Activated naive CD4-positive, alpha-beta T cell treated with anti-CD3 and anti-CD28 coated beads, Interleukin-2, amount 50 U/mL, for 16 hours (primary cell): ENCODE measurements around the gene BCL2L11.

Experiments used
- DNase-seq: peaks from one replicate; pipeline ENCODE4 v3.0.0-alpha.2; 2020

BCL2L11 gene

GRCh38 chr2:111171337-111171930 is 50.7 kb downstream of the BCL2L11 start:
- no peak for DNase-seq

GRCh38 chr2:111172666-111173065 is 52.0 kb downstream of the BCL2L11 start:
- DNase-seq = no peak

GRCh38 chr2:111173338-111173737 is 52.6 kb downstream of the BCL2L11 start:
- no peak for DNase-seq

- DNase-seq = no peak
These were observed 53.1 kb downstream of the BCL2L11 start for GRCh38 chr2:111173856-111174255.

GRCh38 chr2:111175615-111176014 is 54.9 kb downstream of the BCL2L11 start:
- no peak for DNase-seq

DNA sequence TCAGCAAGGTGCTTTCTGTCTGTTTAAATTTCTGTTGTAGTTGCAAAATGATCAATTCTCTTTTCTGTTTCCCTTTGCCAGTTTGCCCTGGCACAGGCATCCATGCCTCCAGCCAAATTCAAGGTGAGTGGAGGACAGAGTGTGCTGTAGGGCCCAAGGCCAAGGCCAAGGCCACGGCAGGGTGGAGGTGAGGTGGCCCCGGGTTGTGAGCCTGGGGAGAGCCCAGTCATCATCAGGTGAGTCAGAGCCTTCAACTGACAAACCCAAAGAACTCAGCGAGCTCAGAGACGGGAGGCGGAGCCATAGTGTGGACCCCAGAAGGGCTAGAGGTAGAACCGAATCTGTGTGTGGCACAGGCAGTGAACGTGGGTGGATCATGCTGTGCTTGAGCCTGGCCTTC is 55.7 kb downstream of the BCL2L11 start:
- no peak for DNase-seq

DNA sequence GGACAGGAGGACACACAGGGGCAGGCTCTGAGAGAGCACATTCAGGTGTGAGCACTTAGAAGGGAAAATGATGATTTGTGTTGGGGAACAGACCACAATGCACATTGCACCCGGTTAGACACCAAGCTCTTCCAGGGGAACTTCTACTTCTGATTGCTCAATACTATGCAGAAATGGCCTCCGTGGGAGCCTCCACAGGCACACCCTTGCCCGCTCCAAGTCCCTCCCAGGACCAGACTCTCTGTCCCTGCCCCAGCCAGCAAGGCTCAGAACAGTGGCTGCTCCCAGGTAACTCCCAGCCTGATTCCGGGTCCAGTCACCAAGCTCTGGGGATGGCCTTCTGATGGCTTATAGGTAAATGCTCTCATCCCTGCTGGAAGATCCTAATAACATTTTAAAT is 56.2 kb downstream of the BCL2L11 start:
- no peak for DNase-seq

GRCh38 chr2:111178296-111178695 is 57.6 kb downstream of the BCL2L11 start:
- no peak for DNase-seq

DNA sequence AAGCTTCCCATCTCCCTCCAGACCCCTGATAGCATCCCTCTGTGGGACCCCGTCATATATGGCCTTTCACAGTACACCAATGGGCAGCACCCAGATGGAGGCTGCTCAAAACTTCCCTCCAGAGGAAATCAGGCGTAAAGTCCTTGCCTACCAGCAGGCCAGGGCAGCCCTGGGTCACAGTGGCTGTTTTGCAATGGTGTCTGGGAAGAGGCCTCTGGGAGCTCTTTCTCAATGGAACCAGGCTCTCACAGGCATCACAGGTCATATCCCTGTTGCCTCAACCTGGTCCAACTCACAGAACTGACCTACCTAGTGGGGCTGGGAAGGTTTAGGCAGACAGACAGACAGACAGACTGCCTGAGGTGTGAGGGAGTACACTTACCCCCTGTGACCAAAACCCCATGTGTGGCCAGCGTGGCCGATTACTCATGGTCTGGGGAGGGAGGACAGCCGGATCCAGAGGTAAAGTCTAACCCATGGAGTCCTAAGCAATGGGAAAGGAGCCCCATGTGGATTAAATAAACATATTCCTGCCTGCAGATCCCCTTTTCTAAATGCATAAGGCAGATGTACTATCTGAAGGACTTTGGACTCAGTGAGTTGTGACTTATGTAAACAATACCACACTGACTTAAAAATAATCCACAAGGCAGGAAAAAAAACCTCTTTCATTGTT is 58.2 kb downstream of the BCL2L11 start:
- no peak for DNase-seq

DNA sequence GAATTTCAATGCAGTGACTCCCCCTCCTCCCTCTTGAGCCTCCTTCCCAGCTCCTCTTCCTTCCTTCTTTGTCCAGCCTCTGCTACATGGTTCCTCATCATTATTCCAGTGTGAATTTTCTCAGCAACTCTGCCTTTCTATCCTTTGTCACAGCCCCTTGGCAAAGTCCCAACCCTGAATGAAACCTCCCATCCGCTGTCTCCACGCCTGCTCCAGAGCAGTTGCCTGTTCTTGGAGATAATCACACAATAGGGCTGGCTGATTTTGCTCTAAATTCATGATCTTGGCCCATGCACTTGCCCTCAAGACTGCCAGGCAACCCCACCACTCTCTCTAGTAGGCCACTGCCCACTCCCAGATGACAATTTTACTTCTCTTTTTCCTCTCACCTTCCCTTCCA is 61.4 kb downstream of the BCL2L11 start:
- DNase-seq = no peak

DNA sequence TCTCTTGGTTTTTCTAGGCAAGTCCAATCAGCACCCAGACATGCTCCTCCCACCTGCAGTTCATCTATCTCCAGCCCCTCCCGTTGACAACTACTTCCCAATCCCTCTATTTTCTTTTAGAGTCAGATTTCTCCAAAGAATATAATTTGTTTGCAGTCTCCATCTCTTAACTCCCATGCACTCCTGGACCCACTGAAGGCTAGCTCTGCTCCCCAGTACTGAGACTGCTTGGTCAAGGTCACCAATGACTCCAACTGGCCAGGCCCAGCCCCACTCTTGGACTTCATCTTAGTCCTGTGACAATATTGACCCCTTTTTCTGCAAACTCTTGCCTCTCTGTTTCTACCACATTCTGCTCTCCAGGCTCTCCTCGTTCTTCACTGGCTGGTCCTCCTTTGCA is 62.0 kb downstream of the BCL2L11 start:
- no peak for DNase-seq

DNA sequence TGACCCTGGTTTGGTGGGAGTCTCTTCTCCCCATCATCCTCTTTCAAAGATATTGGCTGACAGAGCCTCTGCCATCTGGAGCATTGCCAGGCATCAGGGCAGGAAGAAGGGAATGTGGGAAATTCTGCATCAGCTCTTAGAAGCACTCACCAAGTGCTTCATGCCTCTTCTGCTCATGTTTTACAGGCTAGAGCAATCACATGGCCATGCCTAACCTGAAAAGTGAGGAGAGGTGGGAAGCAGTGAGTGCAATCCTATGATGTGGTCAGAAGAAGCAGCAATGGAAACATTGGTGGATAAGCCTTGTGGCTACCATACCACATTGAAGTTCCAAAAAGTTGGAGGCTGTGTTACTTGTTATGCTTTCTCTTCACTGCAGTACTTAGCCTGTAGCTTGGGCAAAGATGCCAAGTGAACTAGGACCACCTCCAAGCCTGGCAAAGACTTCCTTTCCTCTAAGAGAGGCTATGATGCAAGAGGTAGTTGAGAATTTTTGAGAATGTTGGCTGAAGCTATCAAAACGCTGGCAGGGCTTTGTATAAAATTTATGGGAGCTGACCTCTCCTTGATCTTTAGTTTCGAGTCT is 64.1 kb downstream of the BCL2L11 start:
- DNase-seq = no peak

DNA sequence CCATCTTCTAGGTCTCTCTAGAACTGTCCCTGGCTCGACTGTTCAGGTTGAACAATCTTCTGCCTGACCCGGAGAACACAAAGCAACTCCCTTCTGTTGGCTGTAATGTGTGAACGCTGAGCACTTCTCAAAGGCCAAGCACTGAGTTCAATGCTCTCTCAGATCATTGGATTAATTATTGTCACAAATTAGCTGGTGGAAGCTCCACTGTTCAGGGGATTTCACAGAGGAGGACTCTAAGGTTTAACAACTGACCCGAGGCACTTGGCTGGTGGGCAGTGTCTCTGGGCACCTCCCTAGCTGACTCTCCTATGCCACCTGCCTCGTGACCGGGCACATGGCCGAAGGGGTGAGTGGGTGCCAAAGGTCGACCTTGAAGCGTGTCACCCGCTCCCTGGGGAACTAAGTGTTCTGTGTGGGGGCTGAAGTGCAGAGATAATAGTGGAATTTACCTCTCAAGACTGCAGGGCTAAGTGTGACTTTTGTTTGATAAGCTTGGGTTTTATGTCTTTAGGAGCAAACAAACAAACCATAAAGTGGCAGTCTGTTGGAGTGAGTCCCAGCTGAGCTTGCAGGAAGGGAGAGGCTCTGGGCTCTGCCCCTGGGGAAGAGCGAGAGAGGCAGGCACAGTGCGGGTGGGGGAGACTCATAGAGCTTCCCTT is 64.8 kb downstream of the BCL2L11 start:
- no peak for DNase-seq

DNA sequence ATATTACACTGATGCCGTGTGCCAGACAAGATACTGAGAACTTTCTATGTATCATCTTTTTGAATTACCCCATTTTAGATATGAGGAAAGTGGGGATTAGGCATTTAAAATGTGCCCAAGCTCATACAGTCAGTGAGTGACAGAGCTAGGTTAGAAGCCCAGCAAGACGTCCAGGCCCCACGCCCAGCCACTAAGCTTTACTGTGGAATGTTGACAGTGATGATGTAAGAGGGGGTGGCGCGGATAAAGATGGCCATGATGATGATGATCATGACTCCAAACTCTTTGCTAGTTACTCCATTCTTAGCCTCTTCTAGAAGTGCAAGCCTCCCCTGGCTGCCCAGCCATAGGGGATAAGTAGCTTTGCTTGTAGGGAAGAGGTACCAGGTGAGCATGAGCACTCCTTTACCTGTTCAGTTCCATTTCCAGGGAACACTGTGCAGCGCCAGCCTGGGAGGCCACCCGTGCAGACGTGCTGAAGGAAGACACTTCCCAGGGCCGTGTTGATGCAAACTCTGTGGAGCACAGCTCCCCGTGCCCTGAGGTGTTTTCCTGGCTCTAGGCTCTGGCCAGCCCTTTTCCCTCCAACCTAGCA is 65.5 kb downstream of the BCL2L11 start:
- no peak for DNase-seq

GRCh38 chr2:111186933-111187332 is 66.2 kb downstream of the BCL2L11 start:
- DNase-seq = no peak

DNA sequence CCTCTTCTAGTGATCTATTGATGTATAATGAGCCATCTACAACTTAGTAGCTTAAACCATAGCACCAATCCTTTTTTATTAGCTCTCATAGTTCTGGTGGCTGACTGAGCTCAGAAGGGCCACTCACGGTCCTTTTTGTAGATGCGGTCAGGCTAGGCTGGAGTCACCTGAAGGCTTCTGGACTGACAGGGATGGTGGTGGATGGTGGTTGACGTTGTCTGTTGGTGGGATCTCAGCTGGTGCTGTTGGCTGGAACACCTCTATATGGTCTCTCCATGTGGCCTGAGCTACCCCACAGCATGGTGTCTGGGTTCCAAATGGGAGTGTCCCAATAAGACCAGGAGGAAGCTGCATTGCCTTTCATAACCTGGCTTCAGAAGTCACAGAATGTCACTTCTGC is 68.0 kb downstream of the BCL2L11 start:
- no peak for DNase-seq

DNA sequence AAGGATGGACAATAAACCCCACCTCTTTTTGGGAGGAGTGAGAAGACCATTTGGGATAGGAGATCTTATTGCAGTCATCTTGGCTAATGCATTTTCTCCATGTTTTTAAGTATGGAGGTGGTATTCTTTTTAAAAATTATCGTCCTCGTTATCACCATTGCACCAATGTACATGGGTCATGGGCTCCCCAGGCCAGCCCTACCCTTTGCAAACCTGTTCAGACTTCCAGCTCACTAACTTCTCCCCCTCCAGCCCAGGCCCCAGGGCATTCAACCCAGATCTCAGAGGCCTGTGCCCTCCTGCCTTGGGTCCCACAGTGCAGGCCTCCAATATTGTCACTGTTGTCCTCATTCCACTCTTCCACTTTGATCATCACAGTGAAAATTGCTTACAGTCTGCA is 68.4 kb downstream of the BCL2L11 start:
- no peak for DNase-seq

DNA sequence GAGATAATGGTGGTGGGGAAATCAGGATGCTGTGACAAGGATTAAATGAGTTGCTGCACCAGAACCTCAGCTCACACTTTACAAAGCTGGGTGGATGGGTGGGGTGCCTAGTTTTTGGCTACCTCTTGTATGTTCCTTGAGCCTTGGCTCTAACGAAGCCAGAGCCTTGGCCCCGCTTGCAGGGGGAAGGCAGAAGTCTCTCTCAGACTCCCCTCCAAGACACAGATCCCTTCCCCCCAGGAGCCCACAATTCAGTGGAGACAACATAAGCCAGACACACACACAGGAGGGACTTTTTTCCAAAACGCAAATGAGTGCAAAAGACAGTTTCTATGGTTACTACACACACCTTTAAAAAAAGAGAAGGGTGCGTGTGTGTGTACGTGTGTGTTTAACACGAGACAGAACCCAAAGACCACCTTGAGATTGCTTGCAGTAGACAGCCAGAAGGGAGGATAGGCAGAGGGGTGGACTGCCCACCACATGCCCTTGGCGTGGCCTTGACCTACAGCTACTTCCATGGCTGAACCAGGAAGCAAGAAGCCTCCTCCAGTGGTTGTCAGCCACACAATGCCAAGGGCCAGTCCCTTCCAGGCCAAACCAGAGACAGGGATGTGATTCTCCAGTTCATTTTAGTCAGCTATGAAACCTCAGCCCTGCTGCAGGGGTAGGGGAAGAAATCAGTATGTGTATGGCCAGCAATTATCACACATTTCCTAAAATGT is 70.3 kb downstream of the BCL2L11 start:
- no peak for DNase-seq

GRCh38 chr2:111191877-111192276 is 71.2 kb downstream of the BCL2L11 start:
- no peak for DNase-seq

GRCh38 chr2:111192776-111193368 is 72.2 kb downstream of the BCL2L11 start:
- DNase-seq = no peak

GRCh38 chr2:111194835-111195621 is 74.3 kb downstream of the BCL2L11 start:
- no peak for DNase-seq

DNA sequence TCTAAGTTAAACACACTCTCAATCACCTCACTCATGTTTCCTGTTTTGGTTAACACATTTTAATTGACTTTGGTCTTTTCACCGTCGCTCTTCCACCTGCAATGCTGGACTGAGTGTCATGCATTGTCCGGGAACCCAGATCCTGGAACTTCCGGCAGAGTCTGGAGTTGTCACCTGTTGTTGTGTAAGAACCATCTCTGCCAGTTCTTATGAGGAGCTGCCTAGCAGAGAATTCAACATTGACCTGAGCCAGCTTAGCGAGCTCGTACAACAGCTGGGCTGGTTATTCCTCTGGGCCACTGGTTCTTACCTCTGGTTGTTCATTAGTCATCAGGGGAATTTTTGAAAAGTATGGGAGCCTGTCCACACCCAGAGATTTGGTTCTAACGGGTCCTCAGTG is 75.7 kb downstream of the BCL2L11 start:
- DNase-seq = no peak
